OCI-LY7 (cell line): ENCODE measurements around the gene API5.

Source experiments
- EZH2phosphoT487 ChIP-seq: fragments of 200-600 bp; sonication (generic); IDR thresholded peaks from 2 replicates; pipeline ENCODE4 v1.6.1; 2018; ENCODE audit warnings: low read depth, borderline replicate concordance, mild to moderate bottlenecking, mixed run types, antibody characterized with exemption, low read length, moderate library complexity, mixed read lengths
- TF ChIP-seq, protein P1 (sequence below): fragments of 200-600 bp; sonication (generic); conservative IDR thresholded peaks from 2 replicates; pipeline ENCODE4 v1.5.1; 2014; ENCODE audit warnings: mild to moderate bottlenecking, antibody characterized with exemption, low read length, moderate library complexity, mixed read lengths

- TF ChIP-seq, protein P1, sequence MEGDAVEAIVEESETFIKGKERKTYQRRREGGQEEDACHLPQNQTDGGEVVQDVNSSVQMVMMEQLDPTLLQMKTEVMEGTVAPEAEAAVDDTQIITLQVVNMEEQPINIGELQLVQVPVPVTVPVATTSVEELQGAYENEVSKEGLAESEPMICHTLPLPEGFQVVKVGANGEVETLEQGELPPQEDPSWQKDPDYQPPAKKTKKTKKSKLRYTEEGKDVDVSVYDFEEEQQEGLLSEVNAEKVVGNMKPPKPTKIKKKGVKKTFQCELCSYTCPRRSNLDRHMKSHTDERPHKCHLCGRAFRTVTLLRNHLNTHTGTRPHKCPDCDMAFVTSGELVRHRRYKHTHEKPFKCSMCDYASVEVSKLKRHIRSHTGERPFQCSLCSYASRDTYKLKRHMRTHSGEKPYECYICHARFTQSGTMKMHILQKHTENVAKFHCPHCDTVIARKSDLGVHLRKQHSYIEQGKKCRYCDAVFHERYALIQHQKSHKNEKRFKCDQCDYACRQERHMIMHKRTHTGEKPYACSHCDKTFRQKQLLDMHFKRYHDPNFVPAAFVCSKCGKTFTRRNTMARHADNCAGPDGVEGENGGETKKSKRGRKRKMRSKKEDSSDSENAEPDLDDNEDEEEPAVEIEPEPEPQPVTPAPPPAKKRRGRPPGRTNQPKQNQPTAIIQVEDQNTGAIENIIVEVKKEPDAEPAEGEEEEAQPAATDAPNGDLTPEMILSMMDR: no peak
- no peak for TF ChIP-seq EZH2phosphoT487
These were observed 48.7 kb downstream of the API5 start for GRCh38 chr11:43360361-43361032.
